GM12875 (cell line): Measurements from ENCODE around the gene SLFN12L.

Experiments used
- H3K4me3 ChIP-seq: one replicate; pipeline ENCODE4 v1.5.1; 2011; ENCODE audit warnings: low read depth, low read length, control low read depth
- TF ChIP-seq, protein P1 (sequence below): IDR thresholded peaks from 2 replicates; pipeline ENCODE4 v1.5.1; 2011; ENCODE audit warnings: low read depth, mild to moderate bottlenecking, control low read depth, inconsistent platforms, low read length, moderate library complexity, borderline replicate concordance; ENCODE audit not compliant: insufficient read depth

The SLFN12L gene

DNA sequence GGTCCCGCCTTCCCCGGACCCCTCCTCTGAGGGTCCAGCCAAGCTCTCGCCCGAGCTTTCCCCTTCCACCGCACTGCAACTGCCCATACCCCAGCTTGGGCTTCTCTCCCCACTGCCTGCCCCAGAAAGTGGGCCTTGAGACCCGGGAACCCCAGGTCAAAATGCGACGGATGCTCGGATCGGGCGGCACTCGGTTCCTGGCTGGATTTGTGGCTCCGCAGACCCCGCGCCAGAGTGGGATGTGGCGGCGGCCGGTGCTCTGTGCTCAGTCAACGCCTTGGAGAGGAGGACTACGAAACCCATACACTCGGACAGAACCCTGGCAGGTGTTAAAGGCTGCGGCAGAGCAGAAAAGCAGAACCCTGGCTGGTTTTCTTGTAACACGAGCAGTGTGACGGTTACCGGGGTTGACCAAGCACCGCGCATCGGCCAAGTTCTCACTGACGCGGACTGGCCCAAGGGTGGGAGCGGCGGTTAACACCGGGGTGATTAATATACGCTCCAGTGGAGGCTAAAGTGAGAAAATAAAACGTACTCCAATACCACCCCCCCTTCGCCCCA, 88.0 kb downstream of the SLFN12L start:
- TF ChIP-seq, protein P1, sequence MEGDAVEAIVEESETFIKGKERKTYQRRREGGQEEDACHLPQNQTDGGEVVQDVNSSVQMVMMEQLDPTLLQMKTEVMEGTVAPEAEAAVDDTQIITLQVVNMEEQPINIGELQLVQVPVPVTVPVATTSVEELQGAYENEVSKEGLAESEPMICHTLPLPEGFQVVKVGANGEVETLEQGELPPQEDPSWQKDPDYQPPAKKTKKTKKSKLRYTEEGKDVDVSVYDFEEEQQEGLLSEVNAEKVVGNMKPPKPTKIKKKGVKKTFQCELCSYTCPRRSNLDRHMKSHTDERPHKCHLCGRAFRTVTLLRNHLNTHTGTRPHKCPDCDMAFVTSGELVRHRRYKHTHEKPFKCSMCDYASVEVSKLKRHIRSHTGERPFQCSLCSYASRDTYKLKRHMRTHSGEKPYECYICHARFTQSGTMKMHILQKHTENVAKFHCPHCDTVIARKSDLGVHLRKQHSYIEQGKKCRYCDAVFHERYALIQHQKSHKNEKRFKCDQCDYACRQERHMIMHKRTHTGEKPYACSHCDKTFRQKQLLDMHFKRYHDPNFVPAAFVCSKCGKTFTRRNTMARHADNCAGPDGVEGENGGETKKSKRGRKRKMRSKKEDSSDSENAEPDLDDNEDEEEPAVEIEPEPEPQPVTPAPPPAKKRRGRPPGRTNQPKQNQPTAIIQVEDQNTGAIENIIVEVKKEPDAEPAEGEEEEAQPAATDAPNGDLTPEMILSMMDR, result no peak
- H3K4me3 ChIP-seq, result peak overlapping the region; percentile 82

DNA sequence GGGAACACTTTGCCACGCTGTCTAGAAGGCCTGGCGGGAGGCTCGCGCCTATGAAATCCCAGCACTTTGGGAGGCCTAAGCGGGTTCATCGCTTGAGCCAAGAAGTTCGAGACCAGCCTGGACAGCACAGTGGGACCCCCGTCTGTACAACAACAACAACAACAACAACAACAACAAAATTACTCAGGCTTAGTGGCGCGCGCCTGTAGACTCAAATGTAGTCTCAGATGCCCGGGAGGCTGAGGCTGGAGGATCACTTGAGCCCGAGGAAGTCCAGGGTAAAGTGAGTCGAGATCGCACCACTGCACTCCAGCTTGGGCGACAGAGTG, 88.6 kb downstream of the SLFN12L start:
- H3K4me3 ChIP-seq, result peak overlapping the region; percentile 82
- TF ChIP-seq, protein P1, result no peak

DNA sequence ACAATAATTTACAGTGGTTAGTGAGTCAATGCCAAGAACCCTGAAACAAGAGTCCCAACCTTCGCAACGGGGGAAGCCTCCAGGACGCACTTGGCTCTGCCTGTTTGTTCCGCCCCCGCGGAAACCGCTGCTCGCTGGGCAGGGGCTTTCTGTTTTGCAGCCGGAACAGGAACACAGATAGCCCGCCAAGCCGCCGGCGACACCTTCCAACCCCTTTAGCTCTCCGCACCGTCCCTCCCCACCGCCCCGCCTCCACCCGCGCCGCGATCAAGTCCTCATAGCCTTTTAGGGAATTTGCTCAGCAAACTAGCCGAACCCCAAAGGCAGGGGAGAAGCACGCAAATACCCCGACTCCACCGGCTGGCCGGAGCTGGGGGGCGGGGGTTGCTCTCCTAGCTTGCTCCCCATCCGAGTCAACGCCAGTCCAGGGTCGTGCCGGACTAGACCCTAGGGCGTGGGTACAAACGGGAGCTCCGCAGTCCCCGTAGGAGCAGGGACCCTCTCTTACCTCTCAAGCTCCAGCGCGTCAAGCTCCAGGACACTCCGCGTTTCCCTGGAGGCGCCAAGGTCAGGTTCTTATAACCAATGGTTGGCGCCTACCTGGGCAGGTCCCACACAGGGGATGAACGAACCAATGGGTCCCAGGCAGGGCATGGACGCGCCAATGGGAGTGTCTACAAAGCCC, 89.1 kb downstream of the SLFN12L start, which contains the start of gene SLFN13:
Gene SLFN13, minus strand, starts transcription at position 553 of the 685 bp plus-strand sequence. CDS start 3,086 bp downstream, outside the sequence.
- TF ChIP-seq, protein P1, result no peak
- peak within 1 kb of the TSS; percentile 82 for H3K4me3 ChIP-seq

DNA sequence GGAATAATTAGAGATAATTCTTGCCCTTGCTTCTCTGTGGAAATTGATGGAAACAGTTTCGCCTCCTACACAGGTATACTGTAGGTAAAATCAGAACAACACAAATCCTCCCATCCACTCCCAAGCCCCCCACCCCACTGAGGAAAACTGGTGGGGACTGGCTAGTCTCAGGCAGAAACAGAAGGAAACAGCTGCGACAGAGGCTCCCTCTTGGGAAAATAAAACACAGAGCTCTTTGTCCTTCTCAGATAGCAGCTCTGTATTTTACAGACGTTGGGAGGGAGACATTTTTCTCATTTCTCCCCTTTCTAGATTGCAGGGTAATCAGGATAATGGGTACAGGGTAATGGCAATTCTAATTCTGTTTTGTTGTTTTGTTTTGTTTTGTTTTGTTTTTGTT, 90.0 kb downstream of the SLFN12L start:
- H3K4me3 ChIP-seq, result peak overlapping the region; percentile 82
- TF ChIP-seq, protein P1, result no peak

DNA sequence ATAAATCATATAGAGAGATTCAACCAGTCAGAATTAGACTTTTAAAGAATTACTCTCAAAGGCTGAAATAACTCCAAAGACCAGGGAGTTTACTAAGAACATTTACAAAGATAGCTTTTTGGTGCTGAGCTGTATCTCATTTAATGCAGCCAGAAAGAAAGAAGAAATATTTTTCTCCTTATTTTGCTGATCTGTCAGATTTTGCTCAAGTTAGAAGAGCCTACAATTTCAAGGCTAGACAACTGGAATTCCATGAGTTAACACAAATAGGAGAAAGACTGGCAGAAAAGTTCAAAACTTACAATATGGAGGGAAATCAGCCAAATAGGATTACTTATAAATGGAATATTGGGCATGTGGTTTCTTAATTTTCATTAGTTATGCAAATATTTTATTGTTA, 99.0 kb downstream of the SLFN12L start:
- no peak overlapping the region for H3K4me3 ChIP-seq
- TF ChIP-seq, protein P1, result no peak

DNA sequence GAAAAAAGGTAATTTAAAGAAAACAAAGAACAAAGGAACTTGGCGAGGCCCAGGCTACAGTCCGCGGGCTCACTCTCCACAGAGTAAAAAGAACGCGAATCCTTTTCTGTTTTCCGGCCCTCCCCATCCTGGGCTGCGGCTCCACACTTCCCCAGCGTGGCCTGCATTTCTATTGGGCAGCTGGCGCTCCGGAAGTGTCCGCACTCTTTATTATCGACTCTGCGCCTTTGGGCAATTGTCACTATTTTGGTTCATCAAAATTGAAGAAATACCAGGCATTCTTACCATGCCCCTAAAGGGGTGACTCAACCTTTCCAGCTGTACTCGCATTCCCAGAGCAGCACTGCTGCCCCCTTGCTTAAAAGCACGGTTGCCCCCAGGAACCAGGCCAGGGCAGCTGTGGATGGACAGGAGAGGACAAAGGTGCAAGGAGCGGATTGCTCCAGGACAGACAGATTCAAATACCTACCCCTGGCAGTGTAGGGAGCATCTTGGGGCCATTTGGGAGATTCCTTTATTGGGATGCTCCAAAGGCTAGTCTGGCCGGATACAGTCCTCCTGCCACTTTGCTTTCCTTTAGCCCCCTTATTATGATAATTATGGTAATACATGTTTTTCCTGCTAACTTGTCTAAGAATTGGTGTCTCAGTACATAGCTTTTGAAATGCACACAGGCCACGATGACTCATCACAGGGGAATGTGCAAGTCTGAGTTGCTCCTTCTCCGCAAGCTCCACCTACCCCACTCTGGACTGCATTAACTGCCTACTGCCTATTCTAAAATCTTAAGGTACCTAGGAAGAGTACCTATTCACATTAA, 104.2 kb downstream of the SLFN12L start:
- TF ChIP-seq, protein P1, result no peak
- peak overlapping the region; percentile 66 for H3K4me3 ChIP-seq
